NCI-H82 (cell line): ENCODE measurements around the gene SLC6A19.

Experiments
- DNase-seq: peaks from one replicate; lab custom pipeline; 2025; lab: John Stamatoyannopoulos, UW

SLC6A19 gene

GRCh38 chr5:1180841-1181271, 20.5 kb upstream of the SLC6A19 start:
- DNase-seq: no peak

GRCh38 chr5:1181451-1182359, 19.7 kb upstream of the SLC6A19 start:
- DNase-seq: no peak

- DNase-seq: no peak
Observed at GRCh38 chr5:1182360-1182632, 19.1 kb upstream of the SLC6A19 start.

DNA sequence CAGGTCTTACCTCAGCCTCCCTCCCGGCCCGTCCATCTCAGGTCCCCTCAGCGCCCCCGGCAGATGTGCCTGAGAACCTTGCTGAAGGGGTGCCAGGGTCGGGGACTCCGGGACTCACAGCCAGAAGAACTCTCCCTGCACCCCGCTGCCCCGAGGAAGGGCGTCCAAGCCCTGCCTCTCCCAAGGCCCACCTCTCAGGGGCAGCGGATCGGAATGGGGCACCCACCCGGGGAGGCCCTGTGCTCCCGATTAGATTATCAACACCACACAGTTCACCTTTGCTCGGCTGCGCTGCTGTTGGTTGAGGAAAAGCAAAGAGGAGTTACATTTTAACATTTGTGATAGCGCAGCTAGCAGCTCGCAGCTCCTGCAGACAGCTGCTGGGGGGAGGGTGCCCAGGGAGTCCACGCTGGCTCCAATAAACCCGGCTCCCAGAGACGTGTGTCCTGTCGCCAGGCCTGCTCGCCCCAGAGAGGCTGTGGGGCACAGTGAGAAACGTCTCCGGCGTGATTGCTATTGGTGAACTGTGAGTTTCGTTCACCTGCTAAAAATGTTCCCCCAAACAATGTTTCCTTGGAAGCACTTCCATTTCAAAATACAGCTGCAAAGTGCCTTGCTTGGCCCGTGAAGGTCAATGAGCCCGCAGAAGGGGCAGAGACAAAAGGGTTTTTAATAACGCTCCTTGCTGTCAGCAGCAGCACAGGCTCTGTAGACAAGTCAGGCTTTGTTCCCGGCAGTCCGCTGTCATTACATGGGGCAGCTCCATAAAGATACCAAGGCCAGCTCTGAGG, 18.6 kb upstream of the SLC6A19 start:
- DNase-seq: no peak

- DNase-seq: no peak
Observed at GRCh38 chr5:1183424-1184162, 17.8 kb upstream of the SLC6A19 start.

DNA sequence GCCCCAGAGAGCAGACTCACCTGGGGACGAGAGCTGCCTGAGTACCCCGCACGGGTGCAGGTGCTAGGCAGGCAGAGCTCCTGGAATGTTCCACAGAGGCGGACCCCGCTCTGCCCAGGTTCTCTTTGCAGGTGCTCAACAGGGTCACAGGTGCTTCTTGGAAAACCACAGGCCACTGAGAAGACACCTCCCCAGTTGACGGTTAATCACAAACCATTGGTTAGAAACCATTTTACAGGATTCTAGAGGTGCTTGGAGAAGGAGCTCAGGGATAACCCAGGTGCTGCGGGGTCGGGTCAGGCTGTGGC, 17.3 kb upstream of the SLC6A19 start:
- no peak for DNase-seq

GRCh38 chr5:1184481-1184880, 16.9 kb upstream of the SLC6A19 start:
- no peak for DNase-seq

DNA sequence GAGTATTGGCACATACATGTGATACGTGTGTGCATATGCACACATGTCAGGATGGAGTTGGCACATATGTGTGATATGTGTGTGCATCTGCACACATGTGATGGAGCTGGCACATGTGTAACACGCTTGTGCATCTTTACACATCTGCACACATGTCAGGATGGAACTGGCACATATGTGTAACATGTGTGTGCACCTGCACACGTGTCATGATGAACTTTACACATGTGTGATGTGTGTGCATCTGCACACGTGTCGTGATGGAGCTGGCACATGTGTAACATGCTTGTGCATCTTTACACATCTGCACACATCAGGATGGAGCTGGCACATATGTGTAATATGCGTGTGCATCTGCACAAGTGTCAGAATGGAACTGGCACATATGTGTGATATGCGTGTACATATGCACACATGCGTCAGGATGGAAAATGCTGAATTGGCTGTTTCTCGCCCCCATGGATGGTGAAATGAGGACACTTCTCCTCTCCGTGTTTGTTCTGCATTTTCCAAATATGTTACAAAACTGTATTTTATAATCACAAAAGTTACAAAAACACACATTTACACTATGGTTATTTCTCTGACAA, 16.3 kb upstream of the SLC6A19 start:
- no peak for DNase-seq

DNA sequence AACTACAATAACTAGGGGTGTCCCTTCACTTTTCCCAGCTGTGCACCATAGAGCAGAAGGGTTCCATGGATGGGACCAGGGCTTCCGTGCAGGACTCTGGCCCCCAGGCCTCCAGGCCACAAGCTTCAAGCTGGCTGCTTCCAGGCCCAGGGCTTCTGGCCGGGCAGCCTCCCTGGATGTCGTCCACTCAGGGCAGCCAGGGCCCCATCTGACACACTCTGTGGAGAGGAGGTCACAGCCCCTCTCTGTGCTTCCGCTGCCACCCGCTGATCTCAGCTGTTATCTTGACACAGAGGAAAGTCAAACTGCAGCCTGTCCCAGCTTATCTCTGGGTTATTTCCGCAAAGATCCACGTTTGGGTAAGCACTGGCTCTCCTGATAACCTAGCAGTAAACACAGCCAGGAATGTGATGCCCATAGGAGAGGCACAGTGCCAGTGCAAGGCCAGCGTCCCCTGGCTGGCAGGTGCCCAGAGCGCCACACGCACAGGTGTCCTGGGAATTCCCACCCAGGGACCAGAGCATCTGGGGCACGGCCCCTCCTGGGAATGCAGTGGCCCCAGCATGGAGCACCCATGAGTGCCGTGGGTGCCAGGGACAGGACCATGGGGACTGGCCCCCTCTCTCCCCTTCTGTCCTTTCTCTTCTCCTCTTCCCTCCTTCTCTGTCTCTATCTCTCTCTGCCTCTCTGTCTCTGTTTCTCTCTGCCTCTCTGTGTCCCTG, 15.6 kb upstream of the SLC6A19 start:
- DNase-seq: no peak

DNA sequence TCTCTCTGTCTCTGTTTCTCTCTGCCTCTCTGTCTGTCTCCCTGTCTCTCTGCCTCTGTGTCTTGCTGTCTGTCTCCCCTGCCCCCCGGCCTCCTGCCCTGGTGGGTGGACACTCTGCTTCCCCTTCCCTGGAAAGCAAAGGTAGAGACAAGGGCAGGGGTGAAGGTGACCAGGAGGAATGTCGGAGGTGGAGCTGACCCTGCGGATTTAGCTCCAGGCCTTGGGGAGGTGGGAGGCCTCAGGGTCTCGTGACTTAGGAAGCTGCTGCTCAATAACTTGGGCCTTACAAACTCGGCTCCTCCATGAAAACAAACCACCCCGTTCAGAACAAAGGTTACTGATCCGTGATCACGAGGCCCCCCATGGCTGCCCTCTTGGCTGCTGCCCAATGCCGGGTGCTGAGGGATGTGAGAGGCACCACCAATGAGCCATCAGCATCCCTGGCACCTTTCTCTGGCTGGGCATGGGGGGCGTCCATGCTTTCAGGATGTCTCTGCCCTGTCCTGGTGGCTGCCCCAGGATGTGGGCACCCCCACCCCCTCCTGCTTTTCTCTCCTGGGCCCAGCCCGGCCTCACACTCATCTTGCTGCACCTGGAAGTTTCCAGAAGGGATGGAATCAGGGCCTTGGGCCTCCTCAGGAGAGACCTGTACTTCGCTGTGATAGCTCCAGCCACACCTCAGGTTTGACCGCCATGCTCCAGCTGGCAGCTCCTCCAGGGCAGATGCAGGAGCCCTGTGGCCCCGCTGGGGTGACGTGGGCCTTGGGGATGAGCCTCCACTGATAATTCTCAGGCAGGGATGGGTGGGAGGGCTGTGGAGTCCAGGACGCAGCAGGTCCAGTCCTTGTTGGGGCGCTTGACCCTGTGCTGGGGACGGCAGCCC, 14.8 kb upstream of the SLC6A19 start:
- no peak for DNase-seq

DNA sequence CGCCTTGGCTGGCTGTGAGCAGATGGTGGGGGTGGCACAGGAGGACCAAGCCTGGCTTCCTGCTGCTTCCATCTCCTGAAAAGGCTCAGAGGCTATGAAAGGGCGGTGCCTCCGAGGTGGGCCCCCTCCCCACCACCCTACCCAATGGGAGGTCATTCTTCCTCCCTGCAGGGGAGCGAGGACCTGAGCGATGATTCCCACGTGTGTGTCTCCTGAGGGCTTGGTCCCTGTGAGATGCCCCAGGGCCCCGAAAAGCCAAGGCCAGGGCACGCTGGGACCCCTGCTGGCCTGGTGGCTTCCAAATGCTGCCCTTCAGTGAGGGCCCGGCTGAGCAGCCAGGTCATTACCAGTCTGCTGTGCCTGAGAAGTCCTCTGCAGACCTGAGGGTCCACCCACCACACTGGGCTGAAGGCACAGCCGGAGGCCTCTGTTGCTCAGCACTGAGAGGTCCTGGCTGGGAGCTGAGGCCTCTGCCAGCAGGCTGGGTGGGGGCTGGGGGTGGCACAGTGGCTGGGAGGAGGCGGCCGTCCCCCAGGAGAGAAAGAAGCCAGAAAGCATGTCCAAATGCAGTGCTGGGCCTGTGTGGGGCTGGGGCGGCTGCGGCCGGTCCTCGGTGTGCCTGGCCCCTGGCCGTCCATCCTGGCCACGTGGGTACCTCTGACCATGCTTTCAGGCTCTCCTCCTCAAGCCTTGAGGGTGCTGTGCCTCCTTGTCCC, 14.0 kb upstream of the SLC6A19 start:
- DNase-seq: no peak

GRCh38 chr5:1187950-1188334, 13.5 kb upstream of the SLC6A19 start:
- no peak for DNase-seq

GRCh38 chr5:1188464-1188863, 12.9 kb upstream of the SLC6A19 start:
- no peak for DNase-seq

- no peak for DNase-seq
Observed at GRCh38 chr5:1189269-1189668, 12.1 kb upstream of the SLC6A19 start.

GRCh38 chr5:1190278-1190677, 11.1 kb upstream of the SLC6A19 start:
- no peak for DNase-seq

GRCh38 chr5:1190837-1191239, 10.6 kb upstream of the SLC6A19 start:
- DNase-seq: no peak

GRCh38 chr5:1192971-1193590, 8.3 kb upstream of the SLC6A19 start:
- no peak for DNase-seq

DNA sequence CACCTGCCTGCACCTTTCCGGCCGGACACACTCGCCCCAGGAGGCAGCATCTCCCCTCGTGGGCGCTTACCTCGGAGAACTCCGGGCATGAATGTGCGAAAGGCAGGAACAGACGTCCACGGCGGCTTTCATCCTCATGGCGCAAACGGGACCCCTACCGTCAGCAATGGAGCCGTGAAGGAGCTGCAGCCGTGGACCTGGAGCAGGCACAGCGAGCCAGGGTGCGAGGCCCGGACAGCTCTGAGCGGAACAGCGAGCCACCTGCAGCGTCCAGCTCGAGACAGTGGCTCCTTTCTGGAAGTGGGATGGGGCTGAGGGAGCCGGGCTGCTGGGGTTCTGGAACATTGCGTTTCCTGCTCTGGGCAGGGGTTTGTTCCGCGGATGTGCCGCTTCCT, 7.8 kb upstream of the SLC6A19 start:
- no peak for DNase-seq

GRCh38 chr5:1194378-1194777, 7.0 kb upstream of the SLC6A19 start:
- DNase-seq: no peak

DNA sequence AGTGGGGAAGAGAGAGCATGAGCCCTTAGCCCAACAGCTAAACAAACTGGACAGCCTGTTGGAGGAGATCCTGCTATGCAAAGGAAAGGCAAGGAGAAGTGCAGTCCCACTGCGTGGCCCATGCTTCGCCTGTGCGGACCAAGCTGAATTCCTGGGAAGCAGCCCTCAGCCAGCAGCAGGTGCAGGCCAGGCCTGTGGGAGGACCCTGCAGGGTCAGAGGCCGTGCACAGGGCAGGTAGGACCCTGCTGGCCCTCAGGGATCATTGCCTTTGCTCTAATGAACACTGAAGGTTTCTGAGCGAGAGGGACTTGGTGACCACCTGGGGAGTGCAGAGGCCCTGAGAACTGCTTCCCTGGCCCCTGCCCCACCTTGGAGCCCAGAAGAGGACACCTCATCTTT, 6.0 kb upstream of the SLC6A19 start:
- no peak for DNase-seq
